Measurements from ENCODE around the gene MARK3.

Gene MARK3

DNA sequence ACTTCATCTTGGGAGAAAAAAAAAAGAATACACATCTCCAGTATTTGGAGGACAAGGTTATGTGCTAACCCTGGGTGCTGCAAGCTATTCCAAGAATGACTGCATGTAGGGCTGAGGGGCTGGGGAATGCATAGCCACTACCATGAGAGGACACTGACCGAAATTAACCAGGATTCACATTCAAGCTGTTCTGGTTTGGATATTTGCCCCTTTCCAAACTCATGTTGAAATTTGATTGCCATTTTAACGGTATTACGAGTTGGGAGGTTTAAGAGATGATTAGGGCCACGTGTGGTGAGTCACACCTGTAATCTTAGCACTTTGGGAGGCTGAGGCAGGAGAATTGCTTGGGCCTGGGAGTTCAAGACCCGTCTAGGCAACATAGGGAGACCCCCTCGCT, 18.5 kb upstream of the MARK3 start:
- TF ChIP-seq, protein P1, sequence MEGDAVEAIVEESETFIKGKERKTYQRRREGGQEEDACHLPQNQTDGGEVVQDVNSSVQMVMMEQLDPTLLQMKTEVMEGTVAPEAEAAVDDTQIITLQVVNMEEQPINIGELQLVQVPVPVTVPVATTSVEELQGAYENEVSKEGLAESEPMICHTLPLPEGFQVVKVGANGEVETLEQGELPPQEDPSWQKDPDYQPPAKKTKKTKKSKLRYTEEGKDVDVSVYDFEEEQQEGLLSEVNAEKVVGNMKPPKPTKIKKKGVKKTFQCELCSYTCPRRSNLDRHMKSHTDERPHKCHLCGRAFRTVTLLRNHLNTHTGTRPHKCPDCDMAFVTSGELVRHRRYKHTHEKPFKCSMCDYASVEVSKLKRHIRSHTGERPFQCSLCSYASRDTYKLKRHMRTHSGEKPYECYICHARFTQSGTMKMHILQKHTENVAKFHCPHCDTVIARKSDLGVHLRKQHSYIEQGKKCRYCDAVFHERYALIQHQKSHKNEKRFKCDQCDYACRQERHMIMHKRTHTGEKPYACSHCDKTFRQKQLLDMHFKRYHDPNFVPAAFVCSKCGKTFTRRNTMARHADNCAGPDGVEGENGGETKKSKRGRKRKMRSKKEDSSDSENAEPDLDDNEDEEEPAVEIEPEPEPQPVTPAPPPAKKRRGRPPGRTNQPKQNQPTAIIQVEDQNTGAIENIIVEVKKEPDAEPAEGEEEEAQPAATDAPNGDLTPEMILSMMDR (conservative IDR thresholded peaks at IDR 0.05; ENCODE audit: low read depth, low read length): no peak
- no peak overlapping the region for H3K4me3 ChIP-seq (ENCODE audit: low read depth, low read length)
- no peak for DNase-seq (ENCODE audit: low read depth)

DNA sequence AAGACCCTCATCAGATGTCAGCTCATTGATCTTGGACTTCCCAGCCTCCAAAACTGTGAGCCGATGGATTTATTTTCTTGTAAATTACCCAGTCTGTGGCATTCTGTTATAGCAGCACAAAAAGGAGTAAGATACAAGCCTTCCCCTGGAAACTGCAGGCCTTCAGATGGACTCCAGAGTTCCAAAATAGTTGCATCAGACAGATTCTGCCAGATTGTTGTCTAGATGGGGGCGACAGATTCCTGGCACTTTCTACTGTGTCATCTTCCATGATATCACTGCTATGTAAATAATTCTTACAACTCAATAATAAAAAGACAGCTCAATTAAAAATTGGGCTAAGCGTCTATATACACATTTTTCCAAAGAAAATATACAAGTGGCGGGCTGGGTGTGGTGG, 17.2 kb upstream of the MARK3 start:
- no peak for DNase-seq (ENCODE audit: low read depth)
- H3K4me3 ChIP-seq (ENCODE audit: low read depth, low read length): no peak overlapping the region
- TF ChIP-seq, protein P1 (conservative IDR thresholded peaks at IDR 0.05; ENCODE audit: low read depth, low read length): no peak

DNA sequence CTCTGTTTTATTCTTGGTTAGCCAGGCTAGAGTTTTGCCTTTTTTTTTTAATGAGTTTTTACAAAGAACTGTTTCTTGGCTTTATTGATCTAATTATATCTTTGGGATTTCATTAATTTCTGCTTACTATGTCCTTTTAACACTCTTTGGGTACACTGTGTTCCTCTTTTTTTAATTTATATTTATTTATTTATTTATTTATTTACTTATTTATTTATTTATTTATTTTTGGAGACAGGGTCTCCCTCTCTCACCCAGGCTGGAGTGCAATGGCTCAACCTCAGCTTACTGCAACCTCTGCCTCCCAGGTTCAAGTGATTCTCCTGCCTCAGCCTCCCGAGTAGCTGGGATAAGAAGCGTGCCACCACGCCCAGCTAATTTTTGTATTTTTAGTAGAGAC, 15.1 kb upstream of the MARK3 start:
- no peak overlapping the region for H3K4me3 ChIP-seq (ENCODE audit: low read depth, low read length)
- no peak for DNase-seq (ENCODE audit: low read depth)
- TF ChIP-seq, protein P1 (conservative IDR thresholded peaks at IDR 0.05; ENCODE audit: low read depth, low read length): no peak

DNA sequence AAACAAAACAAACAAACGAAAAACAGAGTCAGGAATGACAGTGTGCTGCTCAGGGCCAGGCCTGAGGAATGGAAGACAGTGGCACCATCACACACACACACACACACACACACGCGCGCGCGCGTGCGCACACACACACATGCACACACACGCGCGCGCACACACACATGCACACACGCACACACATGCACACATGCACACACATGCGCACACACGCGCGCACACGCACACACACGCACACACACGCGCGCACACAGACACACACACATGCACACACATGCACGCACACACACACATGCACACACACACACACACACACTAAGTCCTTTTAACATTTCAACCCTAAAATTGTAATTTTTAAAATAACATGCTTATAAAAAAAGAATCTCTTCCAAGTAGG, 13.2 kb upstream of the MARK3 start:
- DNase-seq (ENCODE audit: low read depth): no peak
- TF ChIP-seq, protein P1 (conservative IDR thresholded peaks at IDR 0.05; ENCODE audit: low read depth, low read length): no peak
- no peak overlapping the region for H3K4me3 ChIP-seq (ENCODE audit: low read depth, low read length)

DNA sequence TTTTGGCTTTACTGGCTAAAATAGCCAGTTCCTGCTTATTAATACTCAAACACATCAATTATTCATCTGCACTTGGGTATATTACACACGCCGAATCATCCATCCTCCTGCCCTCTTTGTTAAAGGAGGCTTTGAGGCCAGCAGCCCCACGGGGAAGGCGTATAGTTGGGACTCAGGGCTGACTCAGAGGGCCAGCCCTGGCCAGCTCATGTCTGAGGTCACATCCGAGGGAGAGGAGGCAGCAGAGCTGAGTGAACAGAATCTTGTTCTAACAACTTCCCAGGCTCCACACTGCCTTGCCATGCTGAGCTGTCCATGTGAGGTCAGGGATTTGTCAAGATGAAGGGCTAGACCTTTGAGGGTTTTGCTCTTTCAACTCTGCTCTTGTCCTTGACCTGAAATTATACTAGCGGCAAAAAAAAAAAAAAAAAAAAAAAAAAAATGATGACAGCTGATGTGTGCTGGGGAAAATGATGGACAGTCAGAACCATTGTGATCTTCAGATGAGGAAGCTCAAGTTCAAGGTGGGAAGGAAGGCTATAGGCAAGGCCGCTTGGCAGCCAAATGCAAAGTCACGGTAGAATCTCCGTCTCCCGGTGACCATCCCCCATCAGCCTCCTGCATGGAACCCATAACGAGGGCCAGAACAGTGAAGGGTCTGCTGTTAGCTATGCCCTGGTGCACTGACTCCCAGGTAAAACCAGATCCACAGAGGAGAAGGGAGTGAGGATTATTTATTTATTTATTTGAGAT, 12.5 kb upstream of the MARK3 start:
- TF ChIP-seq, protein P1 (conservative IDR thresholded peaks at IDR 0.05; ENCODE audit: low read depth, low read length): no peak
- DNase-seq (ENCODE audit: low read depth): peak; percentile 86
- no peak overlapping the region for H3K4me3 ChIP-seq (ENCODE audit: low read depth, low read length)

DNA sequence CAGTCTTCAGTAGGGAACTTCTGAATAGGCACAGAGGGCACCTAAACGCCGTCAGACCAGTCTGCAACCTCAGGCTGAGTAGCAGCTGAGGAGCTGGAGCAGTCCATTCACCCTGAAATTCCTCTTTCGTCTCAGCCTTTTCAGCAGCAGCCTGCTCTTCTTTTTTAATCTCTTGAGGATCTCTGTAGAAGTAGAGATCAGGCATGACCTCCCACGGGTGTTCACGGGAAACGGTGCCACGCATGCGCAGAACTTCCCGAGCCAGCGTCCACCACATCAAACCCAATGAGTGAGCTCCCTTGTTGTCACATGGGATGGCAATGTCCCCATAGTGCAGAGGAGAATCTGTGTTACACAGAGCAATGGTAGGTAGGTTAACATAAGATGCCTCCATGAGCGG, 11.1 kb upstream of the MARK3 start:
- TF ChIP-seq, protein P1 (conservative IDR thresholded peaks at IDR 0.05; ENCODE audit: low read depth, low read length): no peak
- H3K4me3 ChIP-seq (ENCODE audit: low read depth, low read length): no peak overlapping the region
- DNase-seq (ENCODE audit: low read depth): no peak

DNA sequence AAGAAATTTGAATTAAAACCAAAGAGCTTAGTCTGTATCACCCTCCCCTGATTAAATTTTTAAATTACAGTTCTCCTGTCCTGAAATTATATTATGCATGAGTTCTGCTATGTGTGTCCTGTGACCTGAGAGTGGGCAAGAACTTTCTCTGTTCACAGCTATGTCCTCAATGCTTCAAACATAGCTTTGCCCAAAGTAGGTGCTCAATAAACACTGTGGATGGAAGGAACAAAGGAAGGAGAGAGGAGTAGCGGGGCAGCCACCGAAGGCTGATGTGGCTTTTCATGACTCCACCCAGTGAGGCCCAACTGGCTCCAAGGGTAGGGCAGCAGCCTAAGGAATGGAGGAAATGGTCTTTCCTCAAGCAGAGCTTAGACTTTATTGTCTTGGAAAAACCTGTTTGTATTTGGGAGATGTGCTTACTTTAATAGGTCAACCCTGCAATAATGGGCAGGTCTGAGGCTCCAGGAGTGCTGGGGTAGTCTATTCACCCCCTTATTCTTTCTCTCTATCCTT, 7.6 kb upstream of the MARK3 start:
- no peak overlapping the region for H3K4me3 ChIP-seq (ENCODE audit: low read depth, low read length)
- DNase-seq (ENCODE audit: low read depth): no peak
- TF ChIP-seq, protein P1 (conservative IDR thresholded peaks at IDR 0.05; ENCODE audit: low read depth, low read length): no peak

Data from choroid plexus epithelial cell (primary cell).